ENCODE data around the gene ZNF768. TPM values are rescaled to one million over a fixed set of nuclear protein-coding genes. Genes with fewer than 3 reads are reported as not detected.

Gene ZNF768
- total RNA-seq, 1 experiment from 2014 or later: 64.2 TPM

DNA sequence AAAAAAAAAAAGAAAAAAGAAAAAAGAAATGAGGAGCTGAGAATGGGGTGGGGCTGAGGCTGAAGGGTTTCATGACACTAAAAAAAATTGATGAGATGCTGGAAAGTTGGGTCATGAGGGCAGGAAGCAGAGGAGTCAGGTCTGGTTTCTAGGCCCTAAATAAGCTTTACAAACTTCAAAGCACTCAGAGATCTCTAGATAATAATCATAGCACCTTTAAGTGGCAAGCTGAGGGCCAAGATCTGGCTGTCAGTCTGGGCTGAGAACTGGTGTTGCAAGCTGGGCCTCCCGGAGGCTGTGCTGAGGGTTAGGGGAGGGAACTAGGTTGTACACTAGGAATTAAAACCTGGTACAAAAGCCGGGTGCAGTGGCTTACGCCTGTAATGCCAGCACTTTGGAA lies 25.4 kb upstream of the ZNF768 start:
- no peak overlapping the region for H3K4me3 ChIP-seq
- TF ChIP-seq EZH2 (IDR thresholded peaks at IDR 0.05; ENCODE audit: low read depth): no peak
- TF ChIP-seq, protein P1, sequence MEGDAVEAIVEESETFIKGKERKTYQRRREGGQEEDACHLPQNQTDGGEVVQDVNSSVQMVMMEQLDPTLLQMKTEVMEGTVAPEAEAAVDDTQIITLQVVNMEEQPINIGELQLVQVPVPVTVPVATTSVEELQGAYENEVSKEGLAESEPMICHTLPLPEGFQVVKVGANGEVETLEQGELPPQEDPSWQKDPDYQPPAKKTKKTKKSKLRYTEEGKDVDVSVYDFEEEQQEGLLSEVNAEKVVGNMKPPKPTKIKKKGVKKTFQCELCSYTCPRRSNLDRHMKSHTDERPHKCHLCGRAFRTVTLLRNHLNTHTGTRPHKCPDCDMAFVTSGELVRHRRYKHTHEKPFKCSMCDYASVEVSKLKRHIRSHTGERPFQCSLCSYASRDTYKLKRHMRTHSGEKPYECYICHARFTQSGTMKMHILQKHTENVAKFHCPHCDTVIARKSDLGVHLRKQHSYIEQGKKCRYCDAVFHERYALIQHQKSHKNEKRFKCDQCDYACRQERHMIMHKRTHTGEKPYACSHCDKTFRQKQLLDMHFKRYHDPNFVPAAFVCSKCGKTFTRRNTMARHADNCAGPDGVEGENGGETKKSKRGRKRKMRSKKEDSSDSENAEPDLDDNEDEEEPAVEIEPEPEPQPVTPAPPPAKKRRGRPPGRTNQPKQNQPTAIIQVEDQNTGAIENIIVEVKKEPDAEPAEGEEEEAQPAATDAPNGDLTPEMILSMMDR (conservative IDR thresholded peaks at IDR 0.05): no peak
- no peaks in the 10 kb centered on the region for H3K36me3 ChIP-seq (ENCODE audit: low read depth)
- no peak for DNase-seq
- ChIA-PET POLR2A (ENCODE audit: unreplicated experiment) (no interaction called here), CTCF (interaction anchor here (0.6 to 0.7 kb wide), 2 partner anchors 138 to 718 kb away, joined by 13 to 16 read pairs; no protein-coding TSS in a partner anchor)
- H3K27me3 ChIP-seq (ENCODE audit: insufficient read depth, low read depth): no peaks in the 10 kb centered on the region
- no TSS peak for BruUV-seq (replicated peaks)
- peaks cover 2% of the 10 kb centered on the region; the same call in 1 of the 2 replicates for H3K4me1 ChIP-seq (replicated peaks; ENCODE audit: insufficient read depth)
- H2AFZ ChIP-seq: no peak overlapping the region
- no peak overlapping the region for H3K27ac ChIP-seq
- peaks cover 25% of the 10 kb centered on the region for H3F3A ChIP-seq (ENCODE audit: insufficient read depth, low read depth)
- H3K79me2 ChIP-seq (ENCODE audit: low read depth): peaks cover 9% of the 10 kb centered on the region; the same call in 1 of the 2 replicates
- no peaks in the 10 kb centered on the region for H4K20me1 ChIP-seq (ENCODE audit: insufficient read depth)
- H3K4me2 ChIP-seq: no peak overlapping the region
- no peaks in the 10 kb centered on the region for H3K9me3 ChIP-seq (ENCODE audit: insufficient read depth, low read depth)
- intact Hi-C loops (cut with micrococcal nuclease; ENCODE audit: unreplicated experiment): loop anchor here (10.0 kb wide), 1 partner anchor 213 kb away; the partner anchor contains the start of genes CFAP119 and RNF40
- H3K9me2 ChIP-seq (ENCODE audit: insufficient read depth): no peaks in the 10 kb centered on the region

DNA sequence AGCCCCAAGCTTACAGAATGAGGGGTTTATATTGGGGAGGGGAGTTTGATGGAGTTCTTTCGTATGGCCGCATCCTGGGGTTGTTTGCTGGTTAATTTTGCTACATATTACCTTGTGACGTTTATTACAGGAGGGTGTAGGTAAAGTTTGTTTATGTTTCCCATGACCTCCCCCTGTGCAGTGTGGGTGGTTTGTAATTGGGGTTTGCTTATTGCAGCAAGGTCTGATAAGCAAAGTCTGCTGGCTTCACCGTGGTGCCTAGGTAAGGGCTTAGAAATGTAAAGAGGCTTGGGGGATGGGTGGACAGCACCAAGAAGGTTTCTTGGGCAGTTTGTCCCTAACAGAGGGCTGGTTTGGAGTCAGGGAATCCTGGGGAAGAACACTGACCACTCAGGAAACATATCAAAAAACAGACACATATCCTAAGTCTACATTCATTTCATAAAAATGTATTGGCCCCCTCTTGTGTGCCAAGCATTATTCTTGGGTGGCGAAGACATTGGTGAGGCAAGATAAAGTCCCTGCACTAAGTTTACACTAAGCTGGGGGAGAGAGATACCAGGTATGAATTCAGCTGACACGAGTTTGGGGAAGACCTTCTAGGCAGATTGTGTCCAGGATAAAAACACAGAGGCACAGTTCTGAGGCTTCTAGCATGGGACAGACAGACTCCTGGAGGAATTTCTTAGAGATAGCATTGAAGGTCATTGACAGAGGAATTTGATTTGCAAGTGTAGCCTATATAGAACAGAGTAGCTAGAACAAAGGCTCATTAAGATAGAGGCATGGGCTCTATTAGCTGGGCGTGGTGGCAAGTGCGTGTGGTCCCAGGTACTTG lies 22.3 kb upstream of the ZNF768 start:
- Histone ChIP-seq H3K27ac (no peak overlapping the region), H3K9me3 (ENCODE audit: insufficient read depth, low read depth) (no peaks in the 10 kb centered on the region), H3K79me2 (ENCODE audit: low read depth) (no peaks in the 10 kb centered on the region), H3K4me2 (no peak overlapping the region), H3K4me1 (replicated peaks; ENCODE audit: insufficient read depth) (no peaks in the 10 kb centered on the region), H4K20me1 (ENCODE audit: insufficient read depth) (no peaks in the 10 kb centered on the region), H3K9me2 (ENCODE audit: insufficient read depth) (no peaks in the 10 kb centered on the region), H3K4me3 (no peak overlapping the region), H3K36me3 (ENCODE audit: low read depth) (no peaks in the 10 kb centered on the region), H3K27me3 (ENCODE audit: insufficient read depth, low read depth) (no peaks in the 10 kb centered on the region), H2AFZ (no peak overlapping the region), H3F3A (ENCODE audit: insufficient read depth, low read depth) (peaks cover 22% of the 10 kb centered on the region)
- BruUV-seq (replicated peaks): no TSS peak
- CTCF ChIA-PET: no interaction called here
- TF ChIP-seq, protein P1 (conservative IDR thresholded peaks at IDR 0.05): no peak
- no peak for TF ChIP-seq EZH2 (IDR thresholded peaks at IDR 0.05; ENCODE audit: low read depth)
- no peak for DNase-seq
- intact Hi-C loops (cut with micrococcal nuclease; ENCODE audit: unreplicated experiment): no loop called here
- POLR2A ChIA-PET (ENCODE audit: unreplicated experiment): interaction anchor here (0.6 to 0.7 kb wide), 2 partner anchors 108 to 131 kb away, joined by 3 read pairs; no protein-coding TSS in a partner anchor

DNA sequence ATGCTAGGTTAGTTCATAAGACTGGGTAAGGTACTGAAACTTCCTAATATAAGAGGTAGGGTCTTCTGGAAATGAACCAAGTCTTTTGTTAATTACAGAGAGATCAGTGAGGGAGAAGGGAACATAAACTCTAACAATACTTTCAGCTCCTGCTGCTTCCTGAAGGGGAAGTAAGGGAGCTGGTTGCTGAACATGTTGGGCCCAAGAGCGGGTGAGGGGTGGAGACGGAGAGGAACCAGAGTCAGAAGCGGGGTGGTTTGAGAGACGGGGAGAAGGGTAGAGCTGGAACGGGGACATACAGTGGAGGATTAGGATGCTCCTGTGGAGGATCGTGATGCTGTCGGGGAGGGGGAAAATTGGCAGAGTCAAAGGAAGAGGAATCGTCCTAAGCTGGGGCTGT lies 19.7 kb upstream of the ZNF768 start:
- Histone ChIP-seq H3K9me3 (ENCODE audit: insufficient read depth, low read depth) (no peaks in the 10 kb centered on the region), H3K36me3 (ENCODE audit: low read depth) (no peaks in the 10 kb centered on the region), H3K4me2 (no peak overlapping the region), H3K27me3 (ENCODE audit: insufficient read depth, low read depth) (no peaks in the 10 kb centered on the region), H4K20me1 (ENCODE audit: insufficient read depth) (no peaks in the 10 kb centered on the region), H3K9me2 (ENCODE audit: insufficient read depth) (no peaks in the 10 kb centered on the region), H3F3A (ENCODE audit: insufficient read depth, low read depth) (peaks cover 11% of the 10 kb centered on the region), H3K4me3 (no peak overlapping the region), H3K79me2 (ENCODE audit: low read depth) (no peaks in the 10 kb centered on the region), H2AFZ (no peak overlapping the region), H3K4me1 (replicated peaks; ENCODE audit: insufficient read depth) (no peaks in the 10 kb centered on the region), H3K27ac (no peak overlapping the region)
- DNase-seq: no peak
- ChIA-PET CTCF (no interaction called here), POLR2A (ENCODE audit: unreplicated experiment) (interaction anchor here (0.8 kb wide), 1 partner anchor 12 kb away, joined by 3 read pairs; no protein-coding TSS in a partner anchor)
- no TSS peak for BruUV-seq (replicated peaks)
- intact Hi-C loops (cut with micrococcal nuclease; ENCODE audit: unreplicated experiment): no loop called here
- TF ChIP-seq EZH2 (IDR thresholded peaks at IDR 0.05; ENCODE audit: low read depth): no peak
- TF ChIP-seq, protein P1 (conservative IDR thresholded peaks at IDR 0.05): no peak
